Loucy (cell line): ENCODE results near the gene SOBP.

Experiments
- EZH2phosphoT487 ChIP-seq: fragments of 200-600 bp; IDR thresholded peaks from 2 replicates; pipeline ENCODE4 v1.6.1; 2018; ENCODE audit warnings: antibody characterized with exemption, mild to moderate bottlenecking, moderate library complexity, borderline replicate concordance
- TF ChIP-seq, protein P1 (sequence below): fragments of 200-600 bp; sonication (generic); conservative IDR thresholded peaks from 2 replicates; pipeline ENCODE4 v1.5.1; 2014; ENCODE audit warnings: mild to moderate bottlenecking, antibody characterized with exemption, low read length

DNA sequence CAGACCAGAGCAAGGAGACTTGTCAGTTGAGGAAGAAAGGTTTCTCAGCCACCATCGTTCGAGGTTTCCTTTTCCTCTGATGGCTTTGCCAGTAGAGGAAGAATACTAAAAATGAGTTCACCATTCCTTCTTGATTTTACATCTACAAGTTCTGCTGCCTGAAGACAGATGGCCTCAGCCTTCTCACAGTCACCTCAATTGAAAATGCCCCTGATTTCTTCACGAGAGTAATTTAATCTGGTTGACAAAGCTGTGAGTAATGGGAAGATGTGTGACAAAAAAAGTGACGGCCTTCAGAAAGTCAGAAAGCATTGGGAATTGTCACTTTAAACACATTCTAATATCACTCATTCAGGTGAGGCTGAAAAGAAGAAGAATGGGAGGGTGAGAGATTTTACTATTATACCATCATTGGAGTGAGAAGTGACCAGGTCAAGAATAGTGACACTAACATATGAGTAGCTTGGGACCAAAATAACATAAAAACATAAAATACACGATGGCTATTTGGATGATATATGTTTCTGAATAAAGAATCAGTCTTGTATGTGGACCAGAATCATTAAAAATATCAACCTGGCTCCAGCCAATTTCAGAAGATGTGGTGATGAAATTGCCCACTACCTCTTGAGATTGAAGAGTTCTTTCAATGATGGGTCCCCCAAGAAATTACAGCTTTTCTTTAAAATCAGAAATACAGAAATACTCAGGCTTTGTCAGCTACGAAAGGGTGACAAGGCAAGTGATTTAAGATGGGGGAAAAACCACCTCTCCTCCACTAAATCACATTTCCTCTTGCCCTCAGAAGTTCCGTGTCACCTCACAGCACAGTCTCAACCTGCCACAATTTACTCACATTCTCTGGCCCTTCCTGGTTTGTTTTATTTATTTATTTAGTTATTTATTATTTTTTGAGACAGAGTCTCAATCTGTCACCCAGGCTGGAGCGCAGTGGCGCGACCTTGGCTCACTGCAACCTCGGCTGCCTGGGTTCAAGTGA lies 147.7 kb downstream of the SOBP start:
- TF ChIP-seq, protein P1, sequence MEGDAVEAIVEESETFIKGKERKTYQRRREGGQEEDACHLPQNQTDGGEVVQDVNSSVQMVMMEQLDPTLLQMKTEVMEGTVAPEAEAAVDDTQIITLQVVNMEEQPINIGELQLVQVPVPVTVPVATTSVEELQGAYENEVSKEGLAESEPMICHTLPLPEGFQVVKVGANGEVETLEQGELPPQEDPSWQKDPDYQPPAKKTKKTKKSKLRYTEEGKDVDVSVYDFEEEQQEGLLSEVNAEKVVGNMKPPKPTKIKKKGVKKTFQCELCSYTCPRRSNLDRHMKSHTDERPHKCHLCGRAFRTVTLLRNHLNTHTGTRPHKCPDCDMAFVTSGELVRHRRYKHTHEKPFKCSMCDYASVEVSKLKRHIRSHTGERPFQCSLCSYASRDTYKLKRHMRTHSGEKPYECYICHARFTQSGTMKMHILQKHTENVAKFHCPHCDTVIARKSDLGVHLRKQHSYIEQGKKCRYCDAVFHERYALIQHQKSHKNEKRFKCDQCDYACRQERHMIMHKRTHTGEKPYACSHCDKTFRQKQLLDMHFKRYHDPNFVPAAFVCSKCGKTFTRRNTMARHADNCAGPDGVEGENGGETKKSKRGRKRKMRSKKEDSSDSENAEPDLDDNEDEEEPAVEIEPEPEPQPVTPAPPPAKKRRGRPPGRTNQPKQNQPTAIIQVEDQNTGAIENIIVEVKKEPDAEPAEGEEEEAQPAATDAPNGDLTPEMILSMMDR = no peak
- no peak for TF ChIP-seq EZH2phosphoT487
